Activated effector memory CD4-positive, alpha-beta T cell treated with anti-CD3 and anti-CD28 coated beads, Interleukin-2, amount 50 U/mL, for 16 hours (primary cell): Measurements from ENCODE around the gene C11orf91.
"Not testable (repeated sequence)": the region's sequence is repeated elsewhere in the genome, so short reads cannot be mapped to it uniquely, and the experiment has no call there.

Experiments used
- DNase-seq: peaks from one replicate; pipeline ENCODE4 v3.0.0-alpha.2; 2020

C11orf91 gene

DNA sequence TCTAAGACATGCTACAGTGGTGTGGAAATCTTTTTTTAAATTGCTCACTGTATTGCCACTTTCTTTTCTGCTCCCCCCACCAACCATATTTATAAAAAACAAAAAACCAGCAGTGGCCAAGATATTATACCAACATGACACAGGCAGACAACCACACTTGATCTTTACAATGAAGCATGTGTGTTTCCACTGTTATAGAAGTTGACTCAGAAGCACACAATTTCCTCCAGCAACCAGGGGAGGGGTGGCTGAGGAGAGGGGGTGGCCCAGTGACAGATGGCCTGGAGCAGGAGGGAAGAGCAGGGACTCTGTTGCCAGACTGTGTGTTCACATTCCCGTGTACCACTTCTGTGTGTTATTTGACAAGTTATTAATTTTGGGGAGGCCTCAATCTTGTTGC is 20.8 kb upstream of the C11orf91 start:
- DNase-seq = no peak

DNA sequence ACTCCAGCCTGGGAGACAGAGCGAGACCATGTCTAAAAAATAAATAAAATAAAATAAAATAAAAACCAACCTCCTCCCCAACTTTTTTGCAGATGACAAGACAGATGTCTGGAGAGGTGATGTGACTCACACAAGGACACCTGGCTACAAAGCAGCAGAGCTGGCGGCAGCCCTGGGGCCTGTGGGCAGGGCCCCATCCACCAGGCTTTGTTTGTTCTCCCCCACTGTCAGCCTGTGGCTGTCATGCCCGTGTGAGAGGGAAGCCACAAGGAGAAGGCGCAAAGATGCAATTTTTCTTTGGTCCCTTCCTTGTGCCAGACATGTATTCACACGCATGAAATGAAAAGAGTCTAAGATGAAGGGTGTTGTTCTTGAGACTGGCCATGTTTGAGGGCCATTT is 19.0 kb upstream of the C11orf91 start:
- no peak for DNase-seq

DNA sequence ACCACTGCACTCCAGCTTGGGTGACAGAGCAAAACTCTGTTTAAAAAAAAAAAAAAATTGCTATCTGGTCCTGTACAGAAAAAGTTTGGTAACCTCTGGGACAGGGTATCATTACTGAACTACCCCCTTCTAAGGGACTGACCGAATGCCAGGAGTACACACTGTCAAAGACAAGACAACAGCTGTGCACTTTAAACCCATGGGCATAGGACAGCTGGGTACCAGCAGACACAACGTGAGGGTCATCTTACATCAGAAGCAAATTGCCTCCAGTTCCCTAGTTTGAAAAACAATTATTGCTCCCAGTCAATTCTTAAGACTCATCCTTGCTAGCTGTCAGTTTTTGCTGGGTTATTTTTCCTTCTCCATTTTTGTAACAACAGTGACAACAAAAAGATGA is 17.8 kb upstream of the C11orf91 start:
- DNase-seq = no peak

DNA sequence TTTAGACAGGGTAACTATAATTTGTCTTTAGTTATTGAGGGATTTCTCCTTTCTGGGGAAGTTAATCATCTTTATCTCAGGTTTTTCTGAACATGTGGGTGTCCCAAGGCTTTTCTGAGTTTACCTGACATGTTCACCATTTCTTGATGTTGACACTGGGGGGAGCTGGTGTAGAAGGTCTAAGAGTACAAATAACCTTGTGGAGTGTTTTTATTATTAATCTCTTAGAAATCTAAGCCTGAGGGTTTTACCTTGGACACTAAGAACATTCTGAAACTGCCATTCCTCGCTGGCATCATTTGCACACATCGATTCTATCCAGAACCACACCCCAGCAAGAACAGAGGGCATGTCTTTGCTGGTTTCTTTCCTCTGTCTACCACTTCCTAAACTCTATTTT is 15.6 kb upstream of the C11orf91 start:
- DNase-seq = no peak

DNA sequence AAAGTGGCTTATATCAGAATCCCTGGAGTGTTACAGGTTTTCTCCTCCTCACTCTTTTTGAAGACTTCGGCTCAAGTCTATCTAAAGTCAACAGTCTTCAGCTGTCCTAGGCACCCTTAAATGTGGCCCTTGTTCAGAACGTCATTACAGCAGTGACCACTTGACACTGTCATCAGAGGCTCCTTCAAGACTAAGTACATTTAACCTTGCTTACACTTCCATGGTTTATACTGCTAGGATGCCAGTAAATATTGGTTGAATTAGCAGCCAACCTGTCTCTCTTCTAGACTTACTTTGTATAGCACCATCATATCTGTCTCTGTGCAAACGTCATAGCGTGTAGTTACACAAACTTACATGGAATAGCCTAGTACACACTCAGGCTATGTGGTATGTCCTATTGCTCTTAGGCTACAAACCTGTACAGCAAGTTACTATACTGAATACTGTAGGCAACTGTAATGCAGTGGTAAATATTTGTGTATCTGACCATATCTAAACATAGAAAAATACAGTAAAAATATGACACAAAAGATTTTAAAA is 13.3 kb upstream of the C11orf91 start:
- no peak for DNase-seq

DNA sequence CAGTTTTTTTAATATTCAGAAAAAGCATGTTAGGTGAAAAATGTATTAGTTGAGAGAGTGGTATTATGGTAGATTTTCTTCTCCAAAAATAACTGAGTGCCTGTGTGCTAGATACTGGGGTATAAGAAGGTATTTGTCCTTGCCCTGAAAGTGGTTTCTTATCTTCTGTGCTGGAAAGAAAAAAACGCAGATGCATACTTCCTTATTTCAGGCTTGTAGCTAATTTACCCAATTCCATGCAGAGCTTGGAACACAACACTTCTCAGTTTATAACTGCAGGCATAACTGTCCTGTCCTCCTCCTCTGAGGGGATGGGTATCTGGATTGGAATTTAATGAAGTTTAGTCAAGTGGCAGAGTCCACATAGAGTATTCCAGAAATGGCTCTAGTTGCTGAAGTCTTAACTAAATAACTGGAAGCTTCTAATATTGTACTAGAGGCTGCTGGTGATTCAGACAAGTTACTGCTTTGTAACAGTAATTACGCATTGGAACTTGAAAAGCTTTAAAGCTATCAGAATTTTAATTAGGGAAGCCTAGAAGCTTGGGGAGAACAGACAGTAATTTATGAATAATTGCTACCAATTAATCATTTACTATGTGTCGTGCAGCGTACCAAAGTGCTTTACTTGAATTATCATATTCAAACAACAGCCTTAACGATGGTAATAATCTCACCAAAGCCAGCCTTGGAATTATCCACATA is 12.7 kb upstream of the C11orf91 start:
- no peak for DNase-seq

DNA sequence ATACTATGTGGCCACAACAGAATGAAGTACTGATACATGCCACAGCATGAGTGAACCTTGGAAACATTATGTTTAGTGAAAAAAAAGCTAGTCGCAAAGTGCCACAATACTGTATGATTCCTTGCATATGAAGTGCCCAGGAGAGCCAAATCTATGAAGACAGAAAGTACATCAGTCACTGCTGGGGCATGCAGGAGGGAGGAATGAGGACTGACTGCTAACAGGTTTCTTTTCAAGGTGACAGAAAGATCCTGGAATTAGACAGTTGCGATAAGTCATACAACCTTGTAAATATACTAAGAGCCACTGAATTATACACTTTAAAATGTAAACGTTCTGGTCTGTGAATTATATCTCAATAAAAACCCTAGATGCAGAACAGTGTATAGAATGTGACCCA is 11.8 kb upstream of the C11orf91 start:
- DNase-seq = no peak

DNA sequence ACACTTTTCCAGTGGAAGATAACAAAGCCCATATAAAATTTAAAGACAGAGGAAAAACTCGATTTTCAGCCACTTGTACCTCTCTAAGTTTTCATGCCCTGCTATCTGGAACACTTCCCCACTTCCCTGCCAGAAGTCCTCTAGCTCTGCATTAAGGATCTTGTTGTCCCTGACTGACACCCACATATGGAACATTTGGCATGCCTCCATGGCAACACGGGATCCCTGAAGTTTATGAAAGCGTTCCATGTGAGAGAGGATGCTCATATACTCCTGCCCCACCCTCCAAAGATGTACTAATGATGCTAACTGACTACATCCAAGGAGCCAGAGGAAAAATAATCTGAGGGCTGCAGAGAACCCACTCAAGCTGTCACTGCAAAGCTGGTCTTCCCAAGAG is 8.8 kb upstream of the C11orf91 start:
- no peak for DNase-seq

DNA sequence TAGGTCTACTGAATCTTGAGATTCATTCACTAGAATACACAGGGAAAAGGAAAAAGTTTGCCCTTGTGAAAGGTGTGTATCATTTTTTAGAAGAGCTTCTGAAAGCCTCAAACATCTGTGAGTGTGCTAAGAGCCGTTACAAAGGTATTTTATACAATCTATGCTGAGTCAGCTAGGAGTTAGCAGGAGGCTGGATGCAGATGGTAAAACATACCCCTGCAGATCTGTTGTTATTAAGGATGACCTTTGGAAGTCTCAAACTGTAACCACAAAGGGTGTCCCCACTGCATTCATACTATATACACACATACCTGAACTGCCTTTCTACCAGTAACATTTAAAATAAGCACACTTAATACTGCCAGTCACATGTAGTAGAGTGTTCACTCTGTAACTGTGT is 8.4 kb upstream of the C11orf91 start:
- DNase-seq = no peak

DNA sequence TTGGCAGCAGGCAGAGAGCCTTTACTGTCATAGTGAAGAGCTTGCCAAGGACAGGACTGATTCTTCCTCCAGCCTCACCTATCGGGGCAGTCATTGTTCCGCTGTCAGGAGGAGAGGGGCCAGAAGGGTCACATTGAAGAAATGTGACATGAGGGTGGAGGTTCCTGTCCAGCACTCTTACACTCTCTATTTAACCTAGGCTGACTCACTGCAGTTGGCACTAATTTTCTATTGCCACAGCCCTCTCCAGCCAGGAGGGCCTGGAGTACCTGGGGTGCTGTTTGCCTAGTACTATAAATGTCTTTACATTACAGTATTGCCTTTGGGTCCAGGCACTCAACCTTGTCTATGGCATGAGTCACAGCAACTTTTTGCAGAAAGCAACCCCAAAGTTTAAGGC is 7.2 kb upstream of the C11orf91 start:
- DNase-seq = not testable (repeated sequence)

DNA sequence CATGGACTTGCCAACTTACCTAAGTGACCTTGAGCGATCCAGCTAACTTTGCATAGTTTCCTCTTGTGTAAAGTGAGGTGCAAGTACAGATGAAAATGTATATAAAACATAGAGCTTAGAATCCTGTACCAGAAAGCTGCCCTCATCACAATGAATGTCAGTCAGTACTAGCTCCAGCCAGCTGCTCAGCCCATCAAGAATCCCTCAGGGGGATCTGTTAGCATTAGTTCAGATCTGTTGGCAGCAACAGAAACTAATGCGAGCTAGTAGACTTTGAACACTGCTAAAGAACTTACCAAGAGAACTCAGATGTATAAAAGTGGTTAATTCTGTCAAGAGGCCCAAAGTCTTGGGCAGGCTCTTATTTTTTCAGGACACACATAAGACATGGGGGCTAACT is 6.3 kb upstream of the C11orf91 start:
- no peak for DNase-seq

DNA sequence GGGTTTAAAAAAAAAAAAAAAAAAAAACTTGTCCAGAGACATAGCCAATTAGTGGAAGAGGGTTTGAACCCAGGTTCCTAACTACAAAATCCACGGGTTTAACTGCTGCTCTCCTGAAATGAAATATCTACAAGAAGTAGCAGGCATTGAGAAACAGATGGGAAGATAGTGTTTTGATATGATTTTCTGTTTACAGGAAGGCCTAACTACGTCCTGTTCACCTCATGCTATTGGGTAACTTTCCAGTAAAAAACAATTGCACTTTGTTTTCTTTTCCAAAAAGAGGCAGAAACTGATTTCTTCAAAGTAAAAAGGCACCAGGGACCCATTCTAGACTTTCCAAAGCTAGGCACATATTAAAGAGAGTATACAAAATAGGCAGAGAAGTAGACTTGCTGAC is 5.9 kb upstream of the C11orf91 start:
- no peak for DNase-seq

DNA sequence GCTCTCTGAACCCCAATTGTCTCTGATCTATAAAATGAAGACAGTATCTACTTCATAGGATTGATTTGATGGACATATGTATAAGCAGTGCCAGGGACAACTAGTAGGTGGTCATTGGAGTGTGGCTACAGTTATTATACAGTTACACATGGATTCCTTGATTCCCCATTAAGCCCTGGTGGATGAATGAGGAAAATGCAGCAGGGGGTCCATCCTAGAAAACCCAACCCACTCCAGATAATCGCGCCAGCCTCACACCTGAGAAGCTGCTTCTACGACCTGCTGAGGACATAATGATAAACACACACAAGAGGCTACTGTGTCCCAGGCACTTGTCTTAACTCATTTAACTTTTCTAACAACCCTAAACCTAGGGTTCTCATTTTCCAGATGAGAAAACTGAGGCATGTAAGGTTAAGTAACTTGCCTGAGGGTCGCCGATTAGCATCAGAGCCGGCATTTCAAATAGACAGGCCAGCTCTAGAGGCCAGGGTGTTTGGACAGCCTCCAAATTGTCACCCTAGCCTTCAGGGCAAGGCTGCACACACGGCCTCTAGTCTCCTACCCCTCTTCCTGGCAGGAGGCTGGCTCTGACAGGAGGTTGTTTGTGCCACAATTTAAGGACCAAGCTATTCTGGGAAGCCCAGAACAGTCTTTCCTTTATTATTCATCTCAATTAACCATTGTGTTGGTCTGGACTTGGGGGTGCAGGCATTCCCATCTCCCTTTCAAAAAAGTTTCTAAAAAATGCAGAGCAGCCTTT is 3.8 kb upstream of the C11orf91 start:
- DNase-seq = no peak

DNA sequence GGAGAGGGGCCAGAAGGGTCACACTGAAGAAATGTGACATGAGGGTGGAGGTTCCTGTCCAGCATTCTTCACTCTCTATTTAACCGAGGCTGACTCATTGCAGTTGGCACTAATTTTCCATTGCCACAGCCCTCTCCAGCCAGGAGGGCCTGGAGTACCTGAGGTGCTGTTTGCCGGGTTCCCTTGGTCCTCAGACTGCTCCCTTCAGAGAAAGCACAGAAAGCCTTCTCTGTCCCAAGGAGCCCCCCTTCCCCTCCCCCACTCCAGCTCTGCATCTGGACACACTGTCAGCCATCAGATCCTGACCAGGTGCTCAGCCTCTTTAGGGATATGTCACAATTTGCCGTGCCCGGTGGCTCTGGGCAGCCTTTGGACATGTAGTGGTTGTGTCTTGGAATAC is 3.2 kb upstream of the C11orf91 start:
- no peak for DNase-seq

DNA sequence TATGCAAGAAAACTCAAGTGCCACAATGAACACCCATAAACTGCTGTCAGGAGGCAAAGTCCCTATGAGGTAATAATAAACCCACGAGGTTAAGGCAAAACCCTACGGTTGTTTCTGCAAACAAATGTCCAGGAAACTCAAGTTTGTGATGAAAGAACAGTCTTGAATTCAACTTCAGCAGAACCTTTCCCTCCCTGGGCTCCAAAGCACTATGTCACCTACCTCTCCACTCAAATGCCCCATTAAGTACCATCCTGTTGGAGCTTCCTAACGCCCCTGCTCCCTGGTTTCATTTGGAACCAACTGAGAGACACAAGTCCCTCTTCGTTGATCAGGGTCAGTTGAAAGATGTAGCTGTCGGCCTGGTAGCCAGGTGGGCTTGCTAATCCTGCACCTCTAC is 2.6 kb upstream of the C11orf91 start:
- DNase-seq = no peak

DNA sequence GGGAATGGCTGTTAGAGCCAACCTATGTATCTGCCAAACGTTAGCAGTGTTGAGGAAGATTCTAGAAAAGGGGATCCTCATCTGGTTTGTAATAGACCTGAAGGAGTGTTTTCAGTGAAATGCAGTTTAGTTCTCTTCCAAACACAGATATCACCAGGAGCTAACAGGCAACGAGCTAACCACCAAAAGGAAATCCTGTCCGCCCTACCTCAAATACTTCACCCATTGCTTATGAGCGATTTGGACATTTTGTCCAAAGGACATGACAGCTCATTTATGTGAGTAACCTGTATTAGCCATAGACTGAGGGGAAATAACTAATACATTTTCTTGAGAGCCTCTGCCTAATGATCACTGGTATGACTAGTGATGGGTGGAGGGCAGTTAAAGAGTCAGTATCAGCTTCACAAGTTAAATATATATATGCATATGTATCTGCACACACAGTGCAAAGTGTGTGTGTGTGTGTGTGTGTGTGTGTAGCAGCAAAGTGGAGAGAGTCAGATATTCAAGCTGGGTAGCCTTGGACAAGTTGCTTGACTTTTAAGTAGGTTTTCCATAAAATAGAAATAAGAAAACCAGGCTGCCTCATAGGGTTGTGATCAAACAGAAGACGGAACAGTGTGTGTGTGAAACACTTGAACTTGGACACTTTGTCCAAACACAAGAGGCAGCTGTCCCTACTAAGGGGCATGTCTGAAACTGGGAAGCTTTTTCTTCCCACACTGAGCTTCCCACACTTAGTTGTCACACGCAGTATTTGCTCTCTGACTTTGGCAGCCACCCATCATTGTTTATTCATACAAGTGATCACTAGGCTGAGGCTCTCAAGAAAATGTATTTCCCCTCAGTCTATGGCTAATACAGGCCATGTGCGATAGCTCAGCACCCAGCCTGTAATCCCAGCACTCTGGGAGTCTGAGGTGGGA is 940 bp upstream of the C11orf91 start:
- DNase-seq = no peak

DNA sequence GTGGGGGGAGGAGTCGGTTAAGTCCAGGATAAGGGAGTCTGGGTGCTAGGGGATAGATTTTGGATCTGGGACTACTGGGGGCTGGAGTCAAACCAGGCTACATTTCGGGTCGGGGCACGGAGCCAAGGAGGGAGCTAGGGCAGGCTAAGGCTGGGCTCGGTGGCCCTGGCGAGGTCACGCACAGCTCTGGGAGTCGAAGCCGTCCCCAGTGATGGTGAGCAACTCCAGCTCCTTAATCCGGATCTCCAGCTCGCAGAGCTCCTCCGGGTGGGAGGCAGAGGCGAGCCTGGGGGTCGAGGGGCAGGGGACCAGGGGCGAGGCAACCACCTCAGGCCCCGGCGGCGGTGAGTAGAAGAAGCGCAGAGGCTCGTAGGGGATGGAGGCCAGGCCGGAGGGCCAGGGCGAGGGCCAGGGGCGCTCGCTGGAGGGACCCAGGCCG is 544 bp downstream of the C11orf91 start:
- DNase-seq = no peak

DNA sequence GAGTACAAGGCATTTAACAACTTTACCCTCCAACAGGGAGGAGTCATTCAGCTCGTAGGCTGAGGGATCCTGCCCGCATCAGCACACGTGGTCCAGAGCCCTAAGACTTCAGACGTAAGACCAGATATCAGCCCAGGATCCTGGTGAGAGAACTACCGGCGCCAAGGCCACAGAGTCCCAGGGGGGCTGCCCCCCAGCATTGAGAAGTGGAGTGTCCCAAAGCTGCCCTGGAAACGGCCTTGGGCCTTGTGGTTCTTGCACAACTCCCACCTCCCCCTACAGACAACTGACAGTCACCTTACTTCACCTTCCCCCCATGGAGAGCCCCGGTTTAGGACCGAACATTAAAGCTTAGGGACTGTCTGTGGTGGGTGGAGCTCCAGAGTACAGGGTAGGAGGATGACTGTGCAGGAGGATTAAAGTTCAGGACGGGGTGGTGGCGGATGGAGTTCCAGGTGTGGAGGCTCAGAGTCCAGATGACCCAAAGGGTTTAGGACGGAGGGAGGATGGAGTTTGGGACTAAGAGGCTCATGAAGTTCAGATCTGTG is 1.0 kb downstream of the C11orf91 start:
- DNase-seq = no peak

DNA sequence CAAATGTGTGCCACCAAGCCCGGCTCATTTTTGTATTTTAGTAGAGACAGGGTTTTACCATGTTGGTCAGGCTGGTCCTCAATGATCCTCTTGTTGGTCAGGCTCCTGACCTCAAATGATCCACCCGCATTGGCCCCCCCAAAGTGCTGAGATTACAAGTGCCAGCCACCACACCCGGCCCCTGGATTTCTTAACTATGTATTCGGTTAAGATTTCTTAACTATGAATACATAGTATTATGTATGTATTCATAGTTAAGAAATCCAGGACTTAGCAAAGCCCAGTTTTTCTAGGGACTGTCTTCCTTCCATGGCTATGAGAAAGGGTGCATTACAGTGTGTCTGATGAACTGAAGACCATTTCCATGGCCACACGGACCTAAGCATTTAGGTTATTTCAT is 1.7 kb downstream of the C11orf91 start:
- DNase-seq = no peak

DNA sequence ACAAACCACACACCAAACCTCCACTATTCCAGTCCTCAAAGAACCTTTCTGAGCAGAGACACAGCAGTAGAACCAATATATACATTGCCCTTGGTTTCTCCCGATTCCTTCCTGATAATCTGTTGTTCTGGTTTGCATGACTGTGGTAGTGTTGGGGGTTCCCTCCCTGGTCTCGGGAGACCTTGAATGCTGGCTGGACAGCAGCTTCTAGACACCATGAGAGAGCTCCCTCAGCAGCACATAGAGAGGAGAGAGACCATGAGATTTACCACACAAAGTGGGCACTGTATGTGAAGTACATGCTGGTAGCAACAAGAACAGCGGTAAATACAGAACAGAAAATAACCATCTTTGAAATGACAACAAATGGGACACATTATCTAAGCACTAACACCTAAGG is 2.6 kb downstream of the C11orf91 start:
- DNase-seq = no peak

DNA sequence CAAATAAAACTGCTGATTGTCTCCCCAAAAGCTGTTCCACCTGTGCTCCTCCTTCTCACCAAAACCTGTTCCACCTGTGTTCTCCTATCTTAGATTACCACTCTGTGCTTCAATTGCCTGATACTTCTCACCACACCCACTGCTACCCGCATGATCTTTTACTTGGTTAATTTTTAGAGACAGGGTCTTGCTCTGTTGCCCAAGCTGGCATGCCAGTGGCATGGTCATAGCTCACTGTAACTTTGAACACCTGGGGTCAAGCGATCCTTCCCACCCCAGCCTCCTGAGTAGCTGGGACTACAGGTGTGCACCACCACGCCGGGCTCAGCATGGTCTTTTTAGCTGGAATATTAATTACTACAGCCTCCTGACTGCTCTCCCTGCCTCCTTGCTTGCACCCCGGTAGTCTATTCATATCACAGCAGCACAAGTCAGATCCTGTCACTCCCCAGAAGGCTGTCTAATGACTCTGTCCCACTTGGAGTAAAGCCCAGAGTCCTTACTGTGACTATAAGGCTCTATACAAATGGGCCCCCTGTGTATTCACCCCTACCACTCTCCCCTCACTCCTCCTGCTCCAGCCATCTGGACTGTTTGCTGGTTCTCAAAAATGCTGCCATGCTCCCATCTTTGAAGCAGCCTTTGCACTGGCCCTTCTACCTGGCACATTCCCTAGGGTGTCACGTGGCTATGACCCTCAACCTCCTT is 3.5 kb downstream of the C11orf91 start:
- DNase-seq = no peak

DNA sequence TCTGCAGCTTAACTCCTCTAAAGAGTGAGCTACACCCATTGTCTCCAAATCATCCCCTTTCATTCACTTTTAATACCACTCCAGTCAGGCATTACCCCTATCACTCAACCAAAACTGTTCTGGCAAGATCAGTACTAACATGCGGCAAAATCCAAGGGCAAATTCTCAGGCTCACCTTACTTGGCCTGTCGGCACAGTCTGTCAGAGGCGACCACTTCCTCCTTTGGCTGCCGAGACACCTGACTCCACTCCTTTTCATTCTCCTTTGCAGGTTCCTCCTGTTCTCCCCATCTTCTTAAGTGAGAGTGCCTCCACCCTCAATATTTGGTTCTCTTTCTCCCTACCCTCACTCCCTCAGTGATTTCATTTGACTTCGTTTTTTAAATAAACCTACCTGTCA is 4.2 kb downstream of the C11orf91 start:
- no peak for DNase-seq
